GM23338 (cell line): Measurements from ENCODE around the gene ZC3H6. TPM values are rescaled to one million over a fixed set of nuclear protein-coding genes. Genes with fewer than 3 reads are reported as not detected.

Experiments
- ATAC-seq: fragments of 200-7000 bp; cut with Tn5 transposase; 3 replicates; pipeline ENCODE4 v1.9.1; 2020
- DNase-seq: peaks from one replicate; pipeline ENCODE4 v3.0.0-alpha.2; 2015; ENCODE audit warnings: low spot score
- H2AFZ ChIP-seq: fragments of 200-600 bp; sonication (generic); 2 replicates; pipeline ENCODE4 v1.8.0; 2016; ENCODE audit warnings: antibody characterized with exemption, mild to moderate bottlenecking, moderate library complexity
- H3F3A ChIP-seq: fragments of 200-600 bp; sonication (generic); replicated peaks from 2 replicates; pipeline ENCODE4 v1.8.0; 2017; ENCODE audit warnings: antibody characterized with exemption, mixed run types, low read depth
- H3K27ac ChIP-seq: fragments of 200-600 bp; sonication (generic); 2 replicates; pipeline ENCODE4 v1.6.1; 2016; ENCODE audit warnings: low read depth
- H3K27me3 ChIP-seq: fragments of 200-600 bp; sonication (generic); 2 replicates; pipeline ENCODE4 v1.8.0; 2016; ENCODE audit warnings: mild to moderate bottlenecking, mixed run types, moderate library complexity; ENCODE audit not compliant: insufficient read depth
- H3K36me3 ChIP-seq: fragments of 200-600 bp; sonication (generic); 2 replicates; pipeline ENCODE4 v1.8.0; 2016; ENCODE audit warnings: mild to moderate bottlenecking; ENCODE audit not compliant: insufficient read depth
- H3K4me1 ChIP-seq: fragments of 200-600 bp; sonication (generic); 2 replicates; pipeline ENCODE4 v1.8.0; 2016; ENCODE audit warnings: mild to moderate bottlenecking, moderate library complexity; ENCODE audit not compliant: insufficient read depth
- H3K4me2 ChIP-seq: fragments of 200-600 bp; sonication (generic); 2 replicates; pipeline ENCODE4 v1.7.1; 2017; ENCODE audit warnings: mixed run types
- H3K4me3 ChIP-seq: fragments of 200-600 bp; sonication (generic); 2 replicates; pipeline ENCODE4 v1.6.1; 2016; ENCODE audit warnings: mixed run types
- H3K79me2 ChIP-seq: fragments of 200-600 bp; sonication (generic); replicated peaks from 2 replicates; pipeline ENCODE4 v1.8.0; 2017; ENCODE audit warnings: mild to moderate bottlenecking; ENCODE audit not compliant: insufficient read depth
- H3K9me2 ChIP-seq: fragments of 200-600 bp; sonication (generic); 2 replicates; pipeline ENCODE4 v1.8.0; 2017; ENCODE audit not compliant: insufficient read depth
- H4K20me1 ChIP-seq: fragments of 200-600 bp; sonication (generic); replicated peaks from 2 replicates; pipeline ENCODE4 v1.8.0; 2017; ENCODE audit warnings: mild to moderate bottlenecking; ENCODE audit not compliant: insufficient read depth
- H3K27ac Mint-ChIP-seq: 2 replicates; pipeline ENCODE4 v1.8.0; 2020; ENCODE audit warnings: inconsistent platforms, mild to moderate bottlenecking, moderate library complexity, mixed read lengths
- H3K27me3 Mint-ChIP-seq: 3 replicates; pipeline ENCODE4 v1.8.0; 2022; ENCODE audit warnings: low read depth, mild to moderate bottlenecking, moderate library complexity, mixed read lengths, inconsistent platforms; ENCODE audit not compliant: insufficient read depth, poor library complexity
- H3K36me3 Mint-ChIP-seq: 3 replicates; pipeline ENCODE4 v1.8.0; 2021; ENCODE audit warnings: low read depth, mild to moderate bottlenecking, inconsistent platforms, moderate library complexity, mixed read lengths
- H3K4me1 Mint-ChIP-seq: 3 replicates; pipeline ENCODE4 v1.8.0; 2020; ENCODE audit warnings: mild to moderate bottlenecking, inconsistent platforms, mixed read lengths
- H3K4me3 Mint-ChIP-seq: 3 replicates; pipeline ENCODE4 v1.8.0; 2021; ENCODE audit warnings: moderate library complexity, mild to moderate bottlenecking, inconsistent platforms, mixed read lengths
- H3K9me3 Mint-ChIP-seq: 3 replicates; pipeline ENCODE4 v1.8.0; 2020; ENCODE audit warnings: moderate library complexity, mild to moderate bottlenecking, inconsistent platforms, mixed read lengths
- CREB1 ChIP-seq: fragments of 250-450 bp; sonication (Bioruptor Pico); IDR thresholded peaks from 2 replicates; pipeline ENCODE4 v1.5.0; 2020; ENCODE audit warnings: low read depth, mild to moderate bottlenecking, moderate library complexity
- CTCF ChIP-seq, 2 experiments: fragments of 200-600 bp in 1 of 2; sonication (generic) in 1 of 2; conservative IDR thresholded peaks; 2 replicates each; pipeline versions ENCODE4 v1.5.1 to v1.6.1; 2016 to 2017; ENCODE audit warnings: antibody characterized with exemption in 2 of 2, low read depth in 2 of 2, mild to moderate bottlenecking in 2 of 2, moderate library complexity in 1 of 2
- ETS1 ChIP-seq: IDR thresholded peaks from 2 replicates; pipeline ENCODE4 v1.6.1; 2016; ENCODE audit warnings: antibody characterized with exemption
- EZH2 ChIP-seq: fragments of 200-600 bp; sonication (generic); IDR thresholded peaks from one replicate; pipeline ENCODE4 v1.8.0; 2017; ENCODE audit warnings: antibody characterized with exemption, mild to moderate bottlenecking, low read depth; ENCODE audit not compliant: unreplicated experiment
- EZH2phosphoT487 ChIP-seq: fragments of 200-600 bp; sonication (generic); IDR thresholded peaks from one replicate; pipeline ENCODE4 v1.8.1; 2018; ENCODE audit warnings: antibody characterized with exemption; ENCODE audit not compliant: unreplicated experiment
- JUNB ChIP-seq: IDR thresholded peaks from one replicate; pipeline ENCODE4 v1.6.1; 2016; ENCODE audit warnings: antibody characterized with exemption; ENCODE audit not compliant: unreplicated experiment
- NANOG ChIP-seq: IDR thresholded peaks from 2 replicates; pipeline ENCODE4 v1.6.1; 2016; ENCODE audit warnings: antibody characterized with exemption, borderline replicate concordance
- POLR2AphosphoS5 ChIP-seq: IDR thresholded peaks from 2 replicates; pipeline ENCODE4 v1.6.1; 2016; ENCODE audit warnings: antibody characterized with exemption, low read depth
- REST ChIP-seq: IDR thresholded peaks from one replicate; pipeline ENCODE4 v1.6.1; 2018; ENCODE audit warnings: antibody characterized with exemption; ENCODE audit not compliant: unreplicated experiment
- STAT1 ChIP-seq: IDR thresholded peaks from one replicate; pipeline ENCODE4 v1.6.1; 2016; ENCODE audit warnings: antibody characterized with exemption; ENCODE audit not compliant: unreplicated experiment
- ZNF114 ChIP-seq: fragments of 250-450 bp; sonication (Bioruptor Pico); IDR thresholded peaks from 2 replicates; pipeline ENCODE4 v1.5.0; 2020; ENCODE audit warnings: mild to moderate bottlenecking, moderate library complexity
- ZNF331 ChIP-seq: fragments of 250-450 bp; sonication (Bioruptor Pico); IDR thresholded peaks from 2 replicates; pipeline ENCODE4 v1.5.0; 2020; ENCODE audit warnings: low read depth, mild to moderate bottlenecking, moderate library complexity
- polyA plus RNA-seq: library from polyadenylated mRNA; unstranded; fragments of >200 nt; fragmentation: Nextera tagmentation; extraction: Ambion mirVana; gene quantifications from 2 replicates; pipeline ENCODE4 v1.2.1, GENCODE V29; 2016
- total RNA-seq: library from RNA; depleted of rRNA; stranded (reverse); fragments of >200 nt; shearing (Covaris generic); gene quantifications from 2 replicates; pipeline ENCODE4 v1.2.3, GENCODE V29; 2014

Gene ZC3H6
- total and polyA plus RNA-seq, 2 experiments from 2014 or later, result 4.9 to 8.0 TPM

GRCh38 chr2:112239862-112240261, 35.5 kb upstream of the ZC3H6 start (continued):
- no peak for TF ChIP-seq CTCF (conservative IDR thresholded peaks at IDR 0.05; ENCODE audit: low read depth in 2 of 2)
- no peak for TF ChIP-seq ZNF331 (CRISPR knock-in tag)
- TF ChIP-seq EZH2phosphoT487, result no peak
- no peak for TF ChIP-seq POLR2AphosphoS5
- no peak for TF ChIP-seq CREB1 (CRISPR knock-in tag)
- TF ChIP-seq ZNF114 (CRISPR knock-in tag), result no peak

- Histone ChIP-seq H3K4me1 (no peaks in the 10 kb centered on the region), H3K27me3 (no peaks in the 10 kb centered on the region), H3K27ac (no peak overlapping the region), H3K4me3 (no peak overlapping the region), H3F3A (no peaks in the 10 kb centered on the region), H3K36me3 (no peaks in the 10 kb centered on the region), H4K20me1 (no peaks in the 10 kb centered on the region), H2AFZ (no peak overlapping the region), H3K9me2 (no peaks in the 10 kb centered on the region), H3K79me2 (no peaks in the 10 kb centered on the region), H3K4me2 (no peak overlapping the region)
- ATAC-seq (no peak), DNase-seq (no peak)
- H3K9me3 Mint-ChIP-seq, result no peaks in the 10 kb centered on the region
- no peak overlapping the region for H3K27ac Mint-ChIP-seq
- no peak overlapping the region for H3K4me3 Mint-ChIP-seq
- no peaks in the 10 kb centered on the region for H3K27me3 Mint-ChIP-seq
- no peaks in the 10 kb centered on the region for H3K4me1 Mint-ChIP-seq
- peaks cover 7% of the 10 kb centered on the region; the same call in 2 of the 3 replicates for H3K36me3 Mint-ChIP-seq
- TF ChIP-seq CTCF (conservative IDR thresholded peaks at IDR 0.05; ENCODE audit: low read depth in 2 of 2) (no peak), ETS1 (no peak), REST (no peak), JUNB (no peak), EZH2 (no peak), STAT1 (no peak), POLR2AphosphoS5 (no peak), EZH2phosphoT487 (no peak), ZNF331 (CRISPR knock-in tag) (no peak), CREB1 (CRISPR knock-in tag) (no peak), ZNF114 (CRISPR knock-in tag) (no peak), NANOG (no peak)
Observed at GRCh38 chr2:112242384-112242783, 33.0 kb upstream of the ZC3H6 start.
